ENCODE measurements around the gene WDR27. TPM values are rescaled to one million over a fixed set of nuclear protein-coding genes. Genes with fewer than 3 reads are reported as not detected.
"Not testable (repeated sequence)": the region's sequence is repeated elsewhere in the genome, so short reads cannot be mapped to it uniquely, and the experiment has no call there.

WDR27 gene
- total RNA-seq, 1 donor from 2014 or later, result 24.5 TPM

DNA sequence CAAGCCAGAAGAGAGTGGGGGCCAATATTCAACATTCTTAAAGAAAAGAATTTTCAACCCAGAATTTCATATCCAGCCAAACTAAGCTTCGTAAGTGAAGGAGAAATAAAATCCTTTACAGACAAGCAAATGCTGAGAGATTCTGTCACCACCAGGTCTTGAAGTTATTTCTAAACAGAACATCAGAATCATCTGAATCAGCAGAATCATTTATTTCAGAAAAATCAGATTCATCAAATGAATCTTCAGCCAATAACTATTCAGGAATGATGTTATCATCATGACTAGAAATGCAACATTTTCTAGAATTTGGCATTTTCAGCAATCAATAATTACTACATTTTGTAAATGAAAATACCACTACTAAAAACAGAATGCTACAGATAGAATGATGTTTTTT is 100.7 kb downstream of the WDR27 start:
- H3K9ac ChIP-seq (ENCODE audit: low read depth in 1 of 3, low read length in 3 of 3); H3K9me3 ChIP-seq (ENCODE audit: control insufficient read depth in 3 of 3, low read length in 3 of 3); H3K4me1 ChIP-seq (ENCODE audit: control insufficient read depth in 3 of 3, insufficient read depth in 3 of 3, low read length in 3 of 3); H3K4me3 ChIP-seq (ENCODE audit: low read length in 3 of 3); H3K36me3 ChIP-seq (ENCODE audit: control insufficient read depth in 3 of 3, insufficient read depth in 3 of 3, low read length in 3 of 3); H3K27me3 ChIP-seq (ENCODE audit: control insufficient read depth in 3 of 3, insufficient read depth in 3 of 3, low read length in 3 of 3); H3K27ac ChIP-seq (ENCODE audit: low read depth, low read length): not testable (repeated sequence)

DNA sequence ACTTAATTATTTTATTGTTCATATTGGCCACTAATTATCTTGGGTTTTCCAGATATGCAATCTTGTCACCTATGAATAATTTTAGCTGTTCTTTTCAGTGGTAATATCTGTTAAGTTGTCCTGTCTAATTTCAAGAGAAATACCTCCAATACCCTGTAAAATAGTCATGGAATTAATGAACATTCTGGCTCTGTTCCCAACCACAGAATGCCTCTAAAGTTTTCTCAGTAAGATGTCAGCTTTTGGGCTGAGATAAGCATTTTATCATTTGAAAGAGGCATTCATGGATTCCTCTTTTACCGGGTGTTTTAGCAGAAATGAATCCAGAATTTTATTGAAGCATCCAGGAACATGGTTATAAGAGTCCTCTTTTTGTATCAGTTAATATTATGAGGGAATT is 109.3 kb downstream of the WDR27 start:
- Histone ChIP-seq H3K4me1 (ENCODE audit: control insufficient read depth in 3 of 3, insufficient read depth in 3 of 3, low read length in 3 of 3) (peaks cover 0 to 6% (median 2%) of the 10 kb centered on the region in 3 donors), H3K36me3 (ENCODE audit: control insufficient read depth in 3 of 3, insufficient read depth in 3 of 3, low read length in 3 of 3) (no peaks in the 10 kb centered on the region), H3K27ac (ENCODE audit: low read depth, low read length) (no peak overlapping the region), H3K27me3 (ENCODE audit: control insufficient read depth in 3 of 3, insufficient read depth in 3 of 3, low read length in 3 of 3) (no peaks in the 10 kb centered on the region), H3K4me3 (ENCODE audit: low read length in 3 of 3) (no peak overlapping the region), H3K9me3 (ENCODE audit: control insufficient read depth in 3 of 3, low read length in 3 of 3) (no peaks in the 10 kb centered on the region), H3K9ac (ENCODE audit: low read depth in 1 of 3, low read length in 3 of 3) (no peak overlapping the region)

- Histone ChIP-seq H3K27me3 (ENCODE audit: control insufficient read depth in 3 of 3, insufficient read depth in 3 of 3, low read length in 3 of 3) (no peaks in the 10 kb centered on the region), H3K9ac (ENCODE audit: low read depth in 1 of 3, low read length in 3 of 3) (no peak overlapping the region), H3K4me3 (ENCODE audit: low read length in 3 of 3) (no peak overlapping the region), H3K36me3 (ENCODE audit: control insufficient read depth in 3 of 3, insufficient read depth in 3 of 3, low read length in 3 of 3) (no peaks in the 10 kb centered on the region), H3K27ac (ENCODE audit: low read depth, low read length) (no peak overlapping the region), H3K4me1 (ENCODE audit: control insufficient read depth in 3 of 3, insufficient read depth in 3 of 3, low read length in 3 of 3) (peaks cover 0 to 6% (median 2%) of the 10 kb centered on the region in 3 donors), H3K9me3 (ENCODE audit: control insufficient read depth in 3 of 3, low read length in 3 of 3) (no peaks in the 10 kb centered on the region)
Observed at GRCh38 chr6:169591616-169592015, 110.2 kb downstream of the WDR27 start.

GRCh38 chr6:169590376-169590939 is 111.4 kb downstream of the WDR27 start:
- H3K9ac ChIP-seq (ENCODE audit: low read depth in 1 of 3, low read length in 3 of 3), result no peak overlapping the region
- no peaks in the 10 kb centered on the region for H3K9me3 ChIP-seq (ENCODE audit: control insufficient read depth in 3 of 3, low read length in 3 of 3)
- no peaks in the 10 kb centered on the region for H3K27me3 ChIP-seq (ENCODE audit: control insufficient read depth in 3 of 3, insufficient read depth in 3 of 3, low read length in 3 of 3)
- no peak overlapping the region for H3K27ac ChIP-seq (ENCODE audit: low read depth, low read length)
- H3K36me3 ChIP-seq (ENCODE audit: control insufficient read depth in 3 of 3, insufficient read depth in 3 of 3, low read length in 3 of 3), result no peaks in the 10 kb centered on the region
- peaks cover 0 to 6% (median 2%) of the 10 kb centered on the region in 3 donors for H3K4me1 ChIP-seq (ENCODE audit: control insufficient read depth in 3 of 3, insufficient read depth in 3 of 3, low read length in 3 of 3)
- no peak overlapping the region for H3K4me3 ChIP-seq (ENCODE audit: low read length in 3 of 3)

DNA sequence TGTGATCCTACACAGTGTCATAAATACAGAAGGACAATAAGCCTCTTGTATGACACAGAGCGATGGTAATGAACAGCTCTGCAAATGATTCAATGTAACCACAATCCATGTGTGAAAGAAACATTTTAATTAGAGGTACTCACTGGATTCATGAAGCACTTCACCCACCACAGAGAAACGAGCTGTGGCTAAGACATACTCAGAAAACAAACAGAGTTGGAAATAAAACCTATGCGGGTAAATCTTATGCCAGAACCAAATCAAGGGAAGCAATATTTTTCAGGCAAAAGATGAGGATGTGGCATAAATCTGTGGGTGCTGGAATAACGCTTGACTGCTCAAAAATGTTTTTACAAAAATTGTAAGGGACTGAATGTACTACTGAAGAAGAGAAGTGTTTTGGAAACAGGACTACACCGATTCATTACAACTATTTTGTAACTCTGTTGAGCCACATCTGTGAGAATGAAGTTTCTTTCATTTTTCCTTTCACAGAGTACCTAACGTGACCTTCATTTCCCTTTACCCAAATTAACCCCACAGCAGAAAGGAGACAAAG is 112.1 kb downstream of the WDR27 start:
- H3K27me3 ChIP-seq (ENCODE audit: control insufficient read depth in 3 of 3, insufficient read depth in 3 of 3, low read length in 3 of 3), result no peaks in the 10 kb centered on the region
- H3K9ac ChIP-seq (ENCODE audit: low read depth in 1 of 3, low read length in 3 of 3), result no peak overlapping the region
- no peaks in the 10 kb centered on the region for H3K9me3 ChIP-seq (ENCODE audit: control insufficient read depth in 3 of 3, low read length in 3 of 3)
- H3K4me3 ChIP-seq (ENCODE audit: low read length in 3 of 3), result no peak overlapping the region
- no peaks in the 10 kb centered on the region for H3K36me3 ChIP-seq (ENCODE audit: control insufficient read depth in 3 of 3, insufficient read depth in 3 of 3, low read length in 3 of 3)
- no peak overlapping the region for H3K27ac ChIP-seq (ENCODE audit: low read depth, low read length)
- peaks cover 0 to 6% (median 2%) of the 10 kb centered on the region in 3 donors for H3K4me1 ChIP-seq (ENCODE audit: control insufficient read depth in 3 of 3, insufficient read depth in 3 of 3, low read length in 3 of 3)

DNA sequence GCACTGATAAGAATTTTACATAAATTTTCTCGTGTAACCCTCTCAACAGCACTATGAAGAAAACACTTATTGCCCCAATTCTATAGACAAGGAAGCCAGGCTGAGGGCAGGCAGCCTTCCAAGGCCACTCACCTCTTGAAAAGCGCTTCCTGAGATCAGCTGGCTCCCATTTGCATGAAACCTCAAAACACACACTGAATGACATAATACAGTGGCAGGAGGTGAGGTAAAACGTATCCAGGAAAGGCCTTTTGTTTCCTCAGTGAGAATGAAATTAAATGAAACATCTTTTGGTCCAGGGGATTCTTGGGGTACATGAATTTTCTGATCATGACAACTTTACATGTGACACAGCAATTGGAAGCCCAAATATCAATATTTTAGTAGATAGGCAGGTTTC is 112.5 kb downstream of the WDR27 start:
- Histone ChIP-seq H3K4me3 (ENCODE audit: low read length in 3 of 3) (no peak overlapping the region), H3K4me1 (ENCODE audit: control insufficient read depth in 3 of 3, insufficient read depth in 3 of 3, low read length in 3 of 3) (peaks cover 0 to 6% (median 2%) of the 10 kb centered on the region in 3 donors), H3K27me3 (ENCODE audit: control insufficient read depth in 3 of 3, insufficient read depth in 3 of 3, low read length in 3 of 3) (no peaks in the 10 kb centered on the region), H3K36me3 (ENCODE audit: control insufficient read depth in 3 of 3, insufficient read depth in 3 of 3, low read length in 3 of 3) (no peaks in the 10 kb centered on the region), H3K9ac (ENCODE audit: low read depth in 1 of 3, low read length in 3 of 3) (no peak overlapping the region), H3K27ac (ENCODE audit: low read depth, low read length) (no peak overlapping the region), H3K9me3 (ENCODE audit: control insufficient read depth in 3 of 3, low read length in 3 of 3) (no peaks in the 10 kb centered on the region)

GRCh38 chr6:169587975-169588374 is 113.9 kb downstream of the WDR27 start:
- no peak overlapping the region for H3K9ac ChIP-seq (ENCODE audit: low read depth in 1 of 3, low read length in 3 of 3)
- no peaks in the 10 kb centered on the region for H3K36me3 ChIP-seq (ENCODE audit: control insufficient read depth in 3 of 3, insufficient read depth in 3 of 3, low read length in 3 of 3)
- no peaks in the 10 kb centered on the region for H3K9me3 ChIP-seq (ENCODE audit: control insufficient read depth in 3 of 3, low read length in 3 of 3)
- no peak overlapping the region for H3K27ac ChIP-seq (ENCODE audit: low read depth, low read length)
- H3K27me3 ChIP-seq (ENCODE audit: control insufficient read depth in 3 of 3, insufficient read depth in 3 of 3, low read length in 3 of 3), result no peaks in the 10 kb centered on the region
- peaks cover 0 to 6% (median 2%) of the 10 kb centered on the region in 3 donors for H3K4me1 ChIP-seq (ENCODE audit: control insufficient read depth in 3 of 3, insufficient read depth in 3 of 3, low read length in 3 of 3)
- H3K4me3 ChIP-seq (ENCODE audit: low read length in 3 of 3), result no peak overlapping the region

DNA sequence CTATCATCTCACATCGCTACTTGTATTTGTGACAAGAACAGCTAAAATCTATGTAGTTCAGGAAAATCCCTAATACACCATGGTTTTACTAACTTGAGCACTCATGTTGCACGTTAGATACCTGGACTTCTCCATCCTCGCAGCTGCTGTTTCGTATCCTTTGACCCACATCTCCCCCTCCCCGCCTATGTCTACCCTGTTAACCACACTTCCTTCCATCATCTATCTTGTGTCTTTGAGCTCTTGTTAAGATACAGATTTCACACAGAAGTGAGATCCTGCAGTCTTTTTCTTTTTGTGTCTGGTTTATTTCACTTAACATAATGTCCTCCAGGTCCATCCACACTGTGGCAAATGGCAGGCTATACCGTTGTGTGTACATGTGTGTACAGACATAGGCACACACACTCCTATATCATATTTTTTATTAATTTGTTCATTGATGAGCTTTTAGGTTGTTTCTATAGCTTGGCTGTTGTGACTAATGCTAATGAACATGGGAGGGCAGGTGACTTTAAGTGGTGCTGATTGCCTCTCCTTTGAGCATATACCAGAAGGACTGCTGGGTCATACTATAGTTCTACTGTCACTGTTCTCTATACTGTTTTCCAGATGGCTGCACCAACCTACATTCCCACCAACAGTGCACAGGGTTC is 117.8 kb downstream of the WDR27 start:
- H3K9me3 ChIP-seq (ENCODE audit: control insufficient read depth in 3 of 3, low read length in 3 of 3), result no peaks in the 10 kb centered on the region
- peaks cover 0 to 3% (median 3%) of the 10 kb centered on the region in 3 donors for H3K36me3 ChIP-seq (ENCODE audit: control insufficient read depth in 3 of 3, insufficient read depth in 3 of 3, low read length in 3 of 3)
- H3K4me1 ChIP-seq (ENCODE audit: control insufficient read depth in 3 of 3, insufficient read depth in 3 of 3, low read length in 3 of 3), result no peaks in the 10 kb centered on the region
- H3K27me3 ChIP-seq (ENCODE audit: control insufficient read depth in 3 of 3, insufficient read depth in 3 of 3, low read length in 3 of 3), result no peaks in the 10 kb centered on the region
- H3K4me3 ChIP-seq (ENCODE audit: low read length in 3 of 3), result no peak overlapping the region
- no peak overlapping the region for H3K9ac ChIP-seq (ENCODE audit: low read depth in 1 of 3, low read length in 3 of 3)
- no peak overlapping the region for H3K27ac ChIP-seq (ENCODE audit: low read depth, low read length)

DNA sequence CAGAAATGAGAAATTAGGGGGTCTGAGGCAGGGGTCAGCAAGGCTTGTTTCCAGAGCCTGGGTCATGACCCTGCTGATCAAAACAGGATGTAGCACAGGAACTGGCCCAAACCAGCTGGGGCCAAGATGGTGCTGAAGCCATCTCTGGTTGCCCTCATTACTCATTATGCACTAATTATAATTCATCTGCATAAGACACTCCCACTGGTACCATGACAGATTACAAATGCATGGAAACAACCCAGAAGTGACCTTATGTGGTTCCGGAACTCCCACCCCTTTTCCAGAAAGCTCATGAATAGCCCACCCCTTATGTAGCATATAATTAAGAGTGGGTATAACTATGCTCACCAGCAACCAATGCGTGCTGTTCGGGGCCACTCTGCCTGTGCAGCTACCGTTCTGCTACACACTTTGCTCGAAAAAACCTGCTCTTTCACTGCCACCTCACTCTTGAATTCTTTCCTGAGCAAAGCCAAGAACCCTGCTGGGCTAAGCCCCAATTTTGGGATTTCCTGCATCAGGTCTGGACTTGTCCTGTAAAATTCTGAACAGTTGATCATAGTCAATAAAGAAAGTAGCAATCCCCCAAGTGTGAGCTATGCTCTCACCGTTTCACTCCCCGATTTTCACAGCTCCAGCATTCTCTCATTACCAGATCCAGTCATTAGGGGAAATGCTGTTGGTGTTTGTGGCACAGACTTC is 122.3 kb downstream of the WDR27 start:
- H3K27ac ChIP-seq (ENCODE audit: low read depth, low read length), result no peak overlapping the region

DNA sequence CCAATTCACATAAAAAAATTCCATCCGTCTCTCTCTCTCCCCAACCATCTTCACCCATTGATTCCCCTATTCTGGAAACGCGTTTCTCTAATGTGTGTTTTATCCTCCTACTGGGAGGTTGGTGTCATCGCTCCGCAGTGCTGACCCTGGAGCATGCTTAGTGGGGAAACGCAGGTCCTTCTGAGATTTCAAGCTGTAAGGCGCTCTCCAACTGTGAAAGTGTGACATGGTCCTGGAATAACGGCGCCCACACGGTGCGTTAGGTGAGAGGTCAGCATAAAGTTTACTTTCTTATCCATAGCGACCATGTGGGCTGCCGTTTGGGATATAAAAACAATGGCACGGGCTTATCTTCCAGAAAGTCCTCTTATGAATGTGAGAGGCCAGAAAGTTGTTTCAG is 123.9 kb downstream of the WDR27 start:
- Histone ChIP-seq H3K27ac (ENCODE audit: low read depth, low read length) (no peak overlapping the region), H3K36me3 (ENCODE audit: control insufficient read depth in 3 of 3, insufficient read depth in 3 of 3, low read length in 3 of 3) (peaks cover 0 to 5% (median 3%) of the 10 kb centered on the region in 3 donors), H3K9me3 (ENCODE audit: control insufficient read depth in 3 of 3, low read length in 3 of 3) (no peaks in the 10 kb centered on the region), H3K27me3 (ENCODE audit: control insufficient read depth in 3 of 3, insufficient read depth in 3 of 3, low read length in 3 of 3) (no peaks in the 10 kb centered on the region), H3K4me1 (ENCODE audit: control insufficient read depth in 3 of 3, insufficient read depth in 3 of 3, low read length in 3 of 3) (no peaks in the 10 kb centered on the region), H3K4me3 (ENCODE audit: low read length in 3 of 3) (no peak overlapping the region), H3K9ac (ENCODE audit: low read depth in 1 of 3, low read length in 3 of 3) (no peak overlapping the region)

More for the DNA sequence above, 122.3 kb downstream of the WDR27 start:
- no peaks in the 10 kb centered on the region for H3K27me3 ChIP-seq (ENCODE audit: control insufficient read depth in 3 of 3, insufficient read depth in 3 of 3, low read length in 3 of 3)
- H3K4me3 ChIP-seq (ENCODE audit: low read length in 3 of 3), result no peak overlapping the region
- H3K4me1 ChIP-seq (ENCODE audit: control insufficient read depth in 3 of 3, insufficient read depth in 3 of 3, low read length in 3 of 3), result no peaks in the 10 kb centered on the region
- H3K9ac ChIP-seq (ENCODE audit: low read depth in 1 of 3, low read length in 3 of 3), result no peak overlapping the region
- H3K9me3 ChIP-seq (ENCODE audit: control insufficient read depth in 3 of 3, low read length in 3 of 3), result no peaks in the 10 kb centered on the region
- peaks cover 0 to 5% (median 3%) of the 10 kb centered on the region in 3 donors for H3K36me3 ChIP-seq (ENCODE audit: control insufficient read depth in 3 of 3, insufficient read depth in 3 of 3, low read length in 3 of 3)
